COLO668 (cell line): ENCODE measurements around the gene KIF1B.
"Not testable (repeated sequence)": the region's sequence is repeated elsewhere in the genome, so short reads cannot be mapped to it uniquely, and the experiment has no call there.

Experiments
- DNase-seq: peaks from one replicate; lab custom pipeline; 2025; ENCODE audit not compliant: unreplicated experiment; lab: John Stamatoyannopoulos, UW

KIF1B gene

GRCh38 chr1:10229903-10230302, 19.5 kb downstream of the KIF1B start:
- DNase-seq, result no peak

GRCh38 chr1:10232163-10232562, 21.8 kb downstream of the KIF1B start:
- DNase-seq, result no peak

GRCh38 chr1:10236405-10237156, 26.2 kb downstream of the KIF1B start:
- no peak for DNase-seq

- DNase-seq, result no peak
Observed at GRCh38 chr1:10237157-10237539, 26.8 kb downstream of the KIF1B start.

DNA sequence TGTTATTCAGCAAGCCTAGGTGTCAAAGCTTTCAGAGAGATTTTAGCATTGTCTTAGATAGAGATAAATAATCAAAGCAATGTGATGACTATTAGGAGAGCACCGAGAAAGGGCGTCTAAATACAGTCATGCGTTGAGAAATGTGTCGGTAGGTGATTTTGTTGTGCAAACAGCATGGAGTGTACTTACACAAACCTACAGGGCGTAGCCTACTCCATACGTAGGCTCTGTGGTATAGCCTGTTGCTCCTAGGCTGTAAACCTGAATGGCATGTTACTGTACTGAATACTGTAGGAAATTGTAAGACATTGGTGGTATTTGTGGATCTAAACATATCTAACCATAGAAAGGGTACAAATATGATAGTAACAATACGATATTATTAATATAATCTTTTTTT, 31.8 kb downstream of the KIF1B start:
- no peak for DNase-seq

- DNase-seq, result no peak
Observed at GRCh38 chr1:10242811-10243210, 32.4 kb downstream of the KIF1B start.

DNA sequence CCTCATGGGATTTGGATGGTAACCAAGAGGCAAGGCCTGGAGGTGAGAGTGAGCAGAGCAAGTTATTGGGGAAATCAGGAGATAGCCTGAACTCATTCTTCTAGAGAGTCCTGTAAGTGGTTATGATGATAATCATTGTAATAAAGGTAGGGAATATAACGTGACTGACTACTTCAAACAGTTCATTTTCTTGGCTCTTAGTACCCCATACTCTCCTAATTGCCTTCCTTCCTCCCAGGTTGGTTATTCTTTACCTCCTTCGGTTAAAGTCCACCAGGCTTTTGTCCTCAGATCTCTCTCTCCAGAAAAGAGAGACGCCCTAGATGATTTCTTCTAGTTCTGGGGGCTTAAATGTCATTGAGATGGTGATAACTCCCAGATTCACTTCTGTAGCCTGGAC, 35.3 kb downstream of the KIF1B start:
- no peak for DNase-seq

DNA sequence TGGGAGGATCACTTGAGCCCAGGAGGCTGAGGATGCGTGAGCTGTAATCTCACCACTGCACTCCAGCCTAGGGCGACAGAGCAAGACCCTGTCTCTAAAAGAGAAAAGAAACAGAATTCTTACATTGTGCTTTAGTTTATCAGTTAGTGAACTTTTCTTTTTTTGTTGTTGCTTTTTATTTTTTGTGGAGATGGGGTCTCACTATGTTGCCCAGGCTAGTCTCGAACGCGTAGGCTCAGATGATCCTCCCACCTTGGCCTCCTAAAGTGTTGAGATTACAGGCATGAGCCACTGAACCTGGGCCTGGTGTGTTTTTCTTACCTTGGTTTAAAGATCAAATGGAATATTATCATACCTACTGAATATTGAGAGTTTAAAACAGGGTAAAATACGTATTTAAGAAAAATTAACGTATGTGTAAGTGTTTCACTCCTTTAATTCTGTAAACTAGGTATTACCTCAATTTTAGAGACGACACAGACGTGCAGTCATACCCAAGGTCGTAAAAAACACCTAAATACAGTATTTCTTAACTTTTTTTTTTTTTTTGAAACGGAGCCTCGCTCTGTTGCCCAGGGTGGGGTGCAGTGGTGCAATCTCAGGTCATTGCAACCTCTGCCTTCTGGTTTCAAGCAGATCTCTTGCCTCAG, 39.6 kb downstream of the KIF1B start:
- DNase-seq, result no peak

- peak; percentile 35 for DNase-seq
Observed at GRCh38 chr1:10250663-10251062, 40.3 kb downstream of the KIF1B start.

GRCh38 chr1:10251325-10252108, 41.1 kb downstream of the KIF1B start:
- DNase-seq, result not testable (repeated sequence)

GRCh38 chr1:10252508-10252907, 42.1 kb downstream of the KIF1B start:
- DNase-seq, result no peak

- no peak for DNase-seq
Observed at GRCh38 chr1:10253149-10253548, 42.8 kb downstream of the KIF1B start.

GRCh38 chr1:10253755-10254154, 43.4 kb downstream of the KIF1B start:
- DNase-seq, result peak; percentile 40

DNA sequence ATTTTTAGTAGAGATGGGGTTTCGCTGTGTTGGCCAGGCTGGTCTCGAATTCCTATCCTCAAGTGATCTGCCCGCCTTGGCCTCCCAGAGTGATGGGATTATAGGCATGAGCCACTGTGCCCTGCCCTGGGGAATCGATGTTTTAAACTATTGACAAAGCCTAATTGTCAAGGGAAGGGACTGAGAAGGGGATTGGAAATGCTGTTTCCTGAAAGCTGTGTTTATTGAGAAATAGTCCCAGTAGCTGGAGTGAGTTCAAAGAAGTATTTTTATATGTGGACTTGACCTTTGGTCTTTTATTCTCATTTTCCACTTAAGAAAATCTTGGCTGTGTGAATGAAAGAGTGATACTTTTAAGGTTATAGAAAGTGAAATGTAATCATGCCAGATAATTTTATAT, 47.5 kb downstream of the KIF1B start:
- no peak for DNase-seq

GRCh38 chr1:10259547-10259946, 49.2 kb downstream of the KIF1B start:
- not testable (repeated sequence) for DNase-seq

- no peak for DNase-seq
Observed at GRCh38 chr1:10263450-10264082, 53.2 kb downstream of the KIF1B start.

DNA sequence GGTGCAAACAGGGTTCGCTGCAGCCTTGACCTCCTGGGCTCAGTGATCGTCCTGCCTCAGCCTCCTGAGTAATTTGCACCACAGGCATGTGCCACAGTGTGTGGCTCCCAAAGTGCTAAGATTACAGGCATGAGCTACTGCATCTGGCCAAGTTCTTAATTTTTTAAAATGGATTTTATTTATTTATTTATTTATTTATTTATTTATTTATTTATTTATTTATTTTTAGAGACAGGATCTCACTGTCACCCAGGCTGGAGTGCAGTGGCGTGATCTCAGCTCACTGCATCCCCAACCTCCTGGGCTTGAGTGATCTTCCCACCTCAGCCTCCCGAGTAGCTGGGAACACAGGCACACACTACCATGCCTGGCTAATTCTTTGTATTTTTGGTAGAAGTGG, 54.7 kb downstream of the KIF1B start:
- no peak for DNase-seq

DNA sequence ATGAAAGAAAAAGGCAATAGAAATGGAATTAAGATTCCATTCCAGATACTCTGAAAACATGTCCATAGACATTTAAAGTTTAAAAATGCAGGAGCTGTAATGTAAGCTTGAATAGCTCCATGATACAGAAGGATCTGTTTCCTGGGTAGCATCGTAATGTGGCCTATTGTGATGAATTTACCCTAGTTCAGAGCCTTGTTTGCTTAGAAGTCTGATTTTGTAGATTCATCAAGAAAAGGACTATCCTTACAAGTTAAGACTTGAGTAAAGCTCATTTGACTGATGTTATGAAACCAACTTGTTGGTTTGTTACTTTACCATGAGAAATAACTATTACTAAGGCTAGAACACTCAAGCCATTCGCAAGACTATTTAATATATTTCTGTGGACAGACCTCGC, 55.5 kb downstream of the KIF1B start:
- DNase-seq, result no peak

DNA sequence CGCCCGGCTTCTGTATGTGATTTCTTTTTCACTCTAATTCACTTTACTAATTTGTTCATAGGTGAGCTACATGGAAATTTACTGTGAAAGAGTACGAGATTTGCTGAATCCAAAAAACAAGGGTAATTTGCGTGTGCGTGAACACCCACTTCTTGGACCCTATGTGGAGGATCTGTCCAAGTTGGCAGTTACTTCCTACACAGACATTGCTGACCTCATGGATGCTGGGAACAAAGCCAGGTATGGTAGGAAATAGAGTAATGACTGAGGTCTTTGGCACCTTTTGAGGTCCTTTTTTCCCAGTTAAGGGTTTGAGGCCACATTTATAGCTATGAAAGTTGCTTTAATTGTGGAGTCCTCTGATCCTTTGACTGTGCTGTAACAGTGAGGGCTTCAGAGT, 56.9 kb downstream of the KIF1B start:
- no peak for DNase-seq

- DNase-seq, result no peak
Observed at GRCh38 chr1:10267921-10268320, 57.6 kb downstream of the KIF1B start.

DNA sequence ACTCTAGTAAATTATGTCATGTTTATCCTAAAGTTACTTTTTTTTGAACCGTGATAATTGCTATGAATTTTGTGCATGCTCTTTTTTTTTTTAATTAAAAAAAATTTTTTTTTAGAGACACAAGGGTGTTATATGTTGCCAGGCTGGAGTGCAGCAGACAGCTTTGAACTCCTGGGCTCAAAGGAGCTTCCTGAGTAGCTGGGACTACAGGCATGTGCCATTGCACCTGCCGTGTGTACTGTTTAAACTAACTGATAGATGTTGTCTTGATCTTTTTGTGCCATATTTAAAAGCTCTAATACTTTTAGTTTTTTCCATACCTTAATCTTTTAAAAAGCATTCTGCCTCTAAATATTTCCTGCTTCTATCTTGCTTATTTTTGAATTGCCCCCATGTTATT, 60.7 kb downstream of the KIF1B start:
- DNase-seq, result no peak

DNA sequence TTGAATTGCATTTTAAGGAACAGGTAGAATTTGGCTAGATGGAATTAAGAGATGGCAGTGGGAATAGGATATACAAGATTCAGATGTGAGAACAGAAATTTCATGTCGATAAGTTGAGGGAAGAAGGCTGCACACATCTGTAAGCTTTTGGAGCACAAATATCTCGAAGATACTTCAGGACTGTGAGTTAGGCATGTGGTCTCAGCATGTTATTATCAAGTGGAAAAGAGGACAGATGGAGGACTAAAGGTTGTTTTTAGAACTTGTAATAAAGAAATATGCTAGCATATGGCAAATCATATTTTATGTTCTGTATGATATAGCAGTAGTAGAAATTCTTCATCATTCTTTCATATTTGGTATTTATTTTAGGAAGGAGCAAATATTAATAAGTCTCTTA, 61.5 kb downstream of the KIF1B start:
- no peak for DNase-seq
